HG02981 (cell line): Measurements from ENCODE around the gene AMDHD2.

Source experiments
- ATAC-seq: cut with Tn5 transposase; IDR thresholded peaks from one replicate; pipeline ENCODE4 v1.9.1; 2021; ENCODE audit warnings: mild to moderate bottlenecking, moderate library complexity; ENCODE audit not compliant: unreplicated experiment

AMDHD2 gene

DNA sequence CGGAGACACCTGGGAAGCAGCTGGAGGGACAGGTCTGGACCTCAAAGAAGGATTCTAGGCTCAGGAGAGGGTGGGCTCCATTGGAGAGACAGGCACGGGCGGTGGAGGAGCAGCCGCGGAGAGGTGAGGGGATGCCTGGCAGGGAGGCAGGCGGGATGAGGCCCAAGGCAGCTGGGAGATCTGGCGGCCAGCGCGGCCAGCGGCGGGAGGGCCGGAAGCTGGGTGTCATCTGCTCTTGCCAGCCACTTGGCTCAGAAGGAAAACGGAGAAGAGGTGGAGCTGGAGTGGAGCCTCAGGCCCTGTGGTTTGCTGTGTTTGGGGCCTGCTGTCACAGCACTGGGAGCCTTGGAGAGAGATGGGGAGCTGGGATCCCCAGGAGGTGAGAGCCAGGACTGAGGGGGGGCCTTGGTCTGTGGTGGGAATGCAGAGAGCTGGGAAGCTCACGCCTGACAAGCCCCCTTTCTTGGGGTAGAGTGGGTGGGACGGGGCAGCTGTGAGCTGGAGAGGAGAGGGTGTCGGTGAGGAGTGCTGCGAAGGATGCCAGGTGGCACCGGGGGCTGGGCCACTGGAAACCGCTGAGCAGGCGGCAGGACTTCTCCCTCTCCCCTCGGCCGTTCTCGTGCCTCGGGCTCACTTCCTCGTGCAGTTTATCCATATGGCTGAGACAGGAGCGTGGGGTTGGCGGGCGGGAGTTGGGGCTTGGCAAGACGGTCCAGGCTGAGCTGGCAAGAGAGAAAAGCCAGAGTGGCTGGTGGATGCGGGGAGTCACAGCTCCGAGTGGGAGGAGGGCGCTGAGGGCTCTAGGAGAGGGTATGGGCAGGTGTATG, 37.2 kb upstream of the AMDHD2 start:
- no peak for ATAC-seq

DNA sequence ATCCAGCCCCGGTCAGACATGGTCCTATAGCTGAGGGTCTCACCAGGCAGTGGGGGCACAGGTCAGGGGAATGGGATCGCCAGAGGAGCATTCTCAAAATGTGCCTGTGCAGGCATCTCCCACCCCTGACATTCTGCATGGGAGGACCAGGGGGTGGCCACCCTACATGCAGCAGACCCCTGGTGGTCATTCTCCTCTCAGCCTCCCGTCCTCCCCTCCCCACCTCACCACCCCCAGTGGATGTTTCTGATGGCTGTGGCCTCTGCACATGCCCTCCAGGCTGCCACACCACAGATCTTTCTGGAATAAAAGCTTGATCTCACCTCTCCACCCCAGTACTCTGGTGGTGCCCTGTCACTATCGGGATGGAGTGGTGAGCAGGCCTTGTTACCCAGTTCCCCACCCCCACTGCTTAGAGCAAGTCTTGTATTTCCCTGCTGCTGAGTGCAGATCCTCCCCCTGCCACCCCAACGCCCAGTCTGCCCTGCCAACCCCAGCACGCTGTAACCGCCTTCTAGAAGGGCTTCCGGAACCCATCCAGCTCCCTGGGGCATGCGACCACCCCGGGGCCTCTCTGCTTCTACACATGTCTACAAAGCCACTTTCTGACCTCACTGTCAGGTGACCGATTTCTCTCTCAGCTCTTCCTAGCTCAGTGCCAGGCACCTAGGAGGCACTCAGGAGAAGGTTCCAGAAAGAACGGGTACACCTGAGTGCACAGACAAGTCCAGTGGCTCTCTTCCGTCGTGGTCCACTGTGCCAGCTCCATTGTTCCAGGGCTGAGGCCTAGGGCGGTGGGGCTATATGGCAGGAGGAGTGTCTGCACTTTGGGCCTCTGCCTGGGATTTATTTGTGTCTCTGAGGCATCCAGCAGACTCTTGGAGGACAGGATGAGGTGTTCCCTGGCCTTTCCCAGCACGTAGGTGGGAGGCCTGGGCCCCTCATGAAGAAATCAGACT, 36.0 kb upstream of the AMDHD2 start:
- no peak for ATAC-seq

GRCh38 chr16:2484898-2485508, 35.2 kb upstream of the AMDHD2 start:
- no peak for ATAC-seq

GRCh38 chr16:2485811-2486507, 34.2 kb upstream of the AMDHD2 start:
- no peak for ATAC-seq

GRCh38 chr16:2486645-2487516, 33.3 kb upstream of the AMDHD2 start:
- ATAC-seq = peak; percentile 62

GRCh38 chr16:2487517-2487842, 32.7 kb upstream of the AMDHD2 start:
- ATAC-seq = no peak

GRCh38 chr16:2487903-2488531, 32.2 kb upstream of the AMDHD2 start:
- no peak for ATAC-seq

DNA sequence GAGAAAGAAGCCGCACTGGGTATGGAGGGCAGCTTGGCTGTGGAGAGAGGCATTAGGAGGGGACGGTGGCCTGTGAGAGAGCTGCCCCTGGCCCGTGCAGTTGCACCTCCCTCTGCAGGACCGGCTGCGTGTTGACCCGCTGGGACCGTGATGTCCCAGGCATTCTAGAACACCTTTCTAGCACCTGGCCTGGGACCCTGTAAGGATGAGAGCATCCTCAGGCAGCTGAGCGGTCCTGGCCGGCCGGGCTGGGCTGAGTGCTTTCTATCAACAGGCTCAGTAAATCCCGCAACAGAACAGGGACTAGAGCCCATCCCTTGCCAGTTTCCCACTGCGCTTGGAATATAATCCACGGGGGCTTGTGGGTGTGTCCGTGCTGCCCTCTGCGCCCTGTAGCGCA, 30.6 kb upstream of the AMDHD2 start:
- ATAC-seq = no peak

DNA sequence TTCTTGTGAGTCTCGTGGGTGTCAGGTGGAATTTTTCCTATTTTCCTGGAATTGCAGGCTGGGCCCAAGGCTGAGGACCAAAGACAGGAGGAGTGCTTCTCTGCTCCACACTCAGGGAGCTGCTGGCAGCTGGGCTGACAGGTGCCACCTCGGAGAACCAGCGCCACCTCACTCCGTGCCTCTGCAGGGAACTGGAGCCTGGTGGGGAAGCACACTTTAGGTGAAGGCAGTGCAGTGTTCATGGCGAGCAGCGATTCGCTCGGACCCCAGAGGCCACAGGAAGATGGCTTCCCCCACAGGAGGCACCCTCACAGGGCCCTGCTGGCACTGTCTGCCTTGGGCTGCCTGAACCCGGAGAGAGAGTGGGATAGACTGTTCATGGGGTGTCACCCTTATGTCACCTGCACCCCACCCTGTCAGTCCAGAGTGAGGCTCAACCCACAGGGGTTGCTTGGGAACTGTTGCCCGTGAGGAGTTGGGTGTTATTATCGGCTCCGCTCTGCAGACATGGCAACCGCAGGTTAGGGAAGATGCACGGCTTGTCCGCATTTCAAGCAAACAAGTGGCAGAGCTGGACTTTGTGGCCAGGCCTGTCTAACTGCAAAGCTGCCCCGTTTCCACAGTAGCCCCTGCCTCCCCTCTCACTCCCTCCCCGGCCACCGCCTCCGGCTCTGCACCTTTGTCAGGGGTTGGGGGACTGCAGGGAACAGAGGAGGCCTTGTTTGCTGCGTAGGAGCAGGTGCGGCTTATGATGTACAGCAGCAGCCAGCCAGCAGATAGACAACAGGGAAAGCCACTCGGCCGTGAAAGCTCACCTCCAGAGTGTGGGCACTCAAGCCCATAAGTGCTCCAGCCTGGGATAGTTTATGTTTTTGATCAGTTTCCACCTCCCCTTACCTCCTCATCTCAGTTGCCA, 29.7 kb upstream of the AMDHD2 start:
- no peak for ATAC-seq

GRCh38 chr16:2492292-2492691, 27.9 kb upstream of the AMDHD2 start:
- no peak for ATAC-seq

DNA sequence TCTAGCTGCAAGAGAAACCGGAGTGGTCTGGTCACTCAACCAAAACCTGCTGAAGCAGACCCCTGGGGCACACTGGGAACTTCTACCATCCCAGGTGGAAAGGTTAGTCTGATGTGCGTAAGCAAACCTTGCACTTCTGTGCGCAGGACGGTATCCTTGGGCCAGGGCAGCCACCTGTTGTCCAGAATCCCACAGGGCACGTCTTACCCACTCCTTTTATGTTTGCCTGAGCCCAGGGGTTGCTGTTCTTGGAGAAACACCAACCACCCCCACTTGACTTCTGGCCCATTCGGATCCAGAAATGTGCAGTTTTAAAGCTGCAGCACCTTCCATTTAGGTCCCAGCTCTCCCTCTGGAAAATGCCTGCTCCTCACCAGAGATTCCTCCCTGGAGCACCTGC, 26.6 kb upstream of the AMDHD2 start:
- no peak for ATAC-seq

- ATAC-seq = no peak
Measured at GRCh38 chr16:2494616-2495015, 25.6 kb upstream of the AMDHD2 start.

- no peak for ATAC-seq
Measured at GRCh38 chr16:2495041-2495440, 25.1 kb upstream of the AMDHD2 start.

DNA sequence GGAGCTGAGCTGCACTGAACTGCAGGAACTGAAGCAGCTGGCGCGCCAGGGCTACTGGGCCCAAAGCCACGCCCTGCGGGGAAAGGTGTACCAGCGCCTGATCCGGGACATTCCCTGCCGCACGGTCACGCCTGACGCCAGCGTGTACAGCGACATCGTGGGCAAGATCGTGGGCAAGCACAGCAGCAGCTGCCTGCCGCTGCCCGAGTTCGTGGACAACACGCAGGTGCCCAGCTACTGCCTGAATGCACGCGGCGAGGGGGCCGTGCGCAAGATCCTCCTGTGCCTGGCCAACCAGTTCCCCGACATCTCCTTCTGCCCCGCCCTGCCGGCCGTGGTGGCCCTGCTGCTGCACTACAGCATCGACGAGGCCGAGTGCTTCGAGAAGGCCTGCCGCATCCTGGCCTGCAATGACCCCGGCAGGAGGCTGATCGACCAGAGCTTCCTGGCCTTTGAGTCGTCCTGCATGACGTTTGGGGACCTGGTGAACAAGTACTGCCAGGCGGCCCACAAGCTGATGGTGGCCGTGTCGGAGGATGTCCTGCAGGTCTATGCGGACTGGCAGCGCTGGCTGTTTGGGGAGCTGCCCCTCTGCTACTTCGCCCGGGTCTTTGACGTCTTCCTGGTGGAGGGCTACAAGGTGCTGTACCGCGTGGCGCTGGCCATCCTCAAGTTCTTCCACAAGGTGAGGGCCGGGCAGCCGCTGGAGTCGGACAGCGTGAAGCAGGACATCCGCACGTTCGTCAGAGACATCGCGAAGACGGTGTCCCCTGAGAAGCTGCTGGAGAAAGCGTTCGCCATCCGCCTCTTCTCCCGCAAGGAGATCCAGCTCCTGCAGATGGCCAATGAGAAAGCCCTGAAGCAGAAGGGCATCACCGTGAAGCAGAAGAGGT, 23.7 kb upstream of the AMDHD2 start:
- no peak for ATAC-seq

- no peak for ATAC-seq
Measured at GRCh38 chr16:2497116-2497630, 23.0 kb upstream of the AMDHD2 start.

- no peak for ATAC-seq
Measured at GRCh38 chr16:2497695-2498484, 22.3 kb upstream of the AMDHD2 start.
